HepG2 (cell line): Measurements from ENCODE around the gene METAP2. TPM values are rescaled to one million over a fixed set of nuclear protein-coding genes. Genes with fewer than 3 reads are reported as not detected.

Experiments
- ATAC-seq: fragments of 200-7000 bp; cut with Tn5 transposase; 3 replicates; pipeline ENCODE4 v1.9.1; 2020; ENCODE audit warnings: mild to moderate bottlenecking, moderate library complexity
- BruUV-seq: library from RNA; stranded (reverse); fragments of 400-500 nt; replicated peaks from 2 replicates; lab custom pipeline; 2021; lab: Mats Ljungman, UMichigan
- CTCF ChIA-PET: fragments of 300-600 bp; formaldehyde crosslinking; extraction: SDS; loops from one replicate; lab custom pipeline; 2021; ENCODE audit warnings: low total read pairs, inconsistent platforms, low intra/inter-chr PET ratio; lab: Yijun Ruan, JAX
- POLR2A ChIA-PET: fragments of 350-600 bp; sonication (Branson Sonifier 250); formaldehyde crosslinking; loops from one replicate; lab custom pipeline; 2020; ENCODE audit warnings: antibody characterized with exemption, inconsistent platforms; lab: Yijun Ruan, JAX
- DNase-seq: peaks from one replicate; pipeline ENCODE4 v3.0.0-alpha.2; 2015; ENCODE audit warnings: low spot score
- FAIRE-seq: peaks from 3 replicates; lab custom pipeline; 2011; peaks lifted over from hg19 to GRCh38; lab: Jason Lieb, UNC
- H2AFZ ChIP-seq: one replicate; pipeline ENCODE4 v1.6.1; 2011; ENCODE audit warnings: low read length, inconsistent platforms
- H3K27ac ChIP-seq: fragments of 300-600 bp; 3 replicates; pipeline ENCODE4 v1.8.0; 2011; ENCODE audit warnings: mixed run types, mild to moderate bottlenecking, mixed read lengths, low read length, inconsistent platforms; ENCODE audit not compliant: insufficient read depth; ENCODE audit errors: extremely low read length
- H3K27me3 ChIP-seq, 2 experiments: fragments of 200-600 bp in 1 of 2; 2 replicates in 1 of 2; 3 replicates in 1 of 2; pipeline versions ENCODE4 v1.6.0 to v1.8.0; 2011; ENCODE audit warnings: low read length in 2 of 2, mild to moderate bottlenecking in 2 of 2, moderate library complexity in 2 of 2, inconsistent platforms in 1 of 2; ENCODE audit not compliant: insufficient read depth in 2 of 2, control insufficient read depth in 1 of 2
- H3K36me3 ChIP-seq, 2 experiments: fragments of 200-600 bp in 1 of 2; replicated peaks in 1 of 2; 2 replicates in 1 of 2; 3 replicates in 1 of 2; pipeline versions ENCODE4 v1.5.1 to v1.8.0; 2011; ENCODE audit warnings: low read length in 2 of 2, inconsistent platforms in 1 of 2; ENCODE audit not compliant: insufficient read depth in 2 of 2, control insufficient read depth in 1 of 2
- H3K4me1 ChIP-seq: 2 replicates; pipeline ENCODE4 v1.5.1; 2012; ENCODE audit warnings: low read length, inconsistent platforms; ENCODE audit not compliant: insufficient read depth
- H3K4me2 ChIP-seq: 2 replicates; pipeline ENCODE4 v1.6.0; 2011; ENCODE audit warnings: low read depth, low read length, inconsistent platforms
- H3K4me3 ChIP-seq, 3 experiments: fragments of 200-600 bp in 1 of 3; sonication (generic), shearing (Covaris generic) in 1 of 3; replicated peaks in 1 of 3; 2 replicates each; pipeline ENCODE4 v1.5.1; 2011 to 2016; ENCODE audit warnings: low read length in 3 of 3, inconsistent platforms in 2 of 3, low read depth in 2 of 3, mild to moderate bottlenecking in 2 of 3, control low read depth in 1 of 3, mixed read lengths in 1 of 3; ENCODE audit not compliant: insufficient read depth in 1 of 3
- H3K79me2 ChIP-seq: one replicate; pipeline ENCODE4 v1.6.1; 2011; ENCODE audit warnings: low read length, inconsistent platforms; ENCODE audit not compliant: insufficient read depth
- H3K9ac ChIP-seq: 2 replicates; pipeline ENCODE4 v1.6.0; 2011; ENCODE audit warnings: mild to moderate bottlenecking, low read depth, low read length, inconsistent platforms; ENCODE audit not compliant: insufficient read depth
- H3K9me3 ChIP-seq: 2 replicates; pipeline ENCODE4 v1.5.1; 2012; ENCODE audit warnings: mild to moderate bottlenecking, low read length
- H4K20me1 ChIP-seq: 2 replicates; pipeline ENCODE4 v1.6.0; 2011; ENCODE audit warnings: inconsistent platforms, mild to moderate bottlenecking, low read length, moderate library complexity; ENCODE audit not compliant: insufficient read depth
- ADNP ChIP-seq: sonication (generic); formaldehyde crosslinking; IDR thresholded peaks from 2 replicates; pipeline ENCODE4 v1.4.0; 2020; ENCODE audit warnings: missing genetic modification reagents
- CBX5 ChIP-seq: sonication (generic); formaldehyde crosslinking; IDR thresholded peaks from 2 replicates; pipeline ENCODE4 v1.4.0; 2020; ENCODE audit warnings: missing genetic modification reagents, borderline replicate concordance
- DMTF1 ChIP-seq: sonication (generic); formaldehyde crosslinking; IDR thresholded peaks from 2 replicates; pipeline ENCODE4 v1.4.0; 2020; ENCODE audit warnings: mild to moderate bottlenecking, missing genetic modification reagents
- ESRRA ChIP-seq: sonication (generic); formaldehyde crosslinking; IDR thresholded peaks from 2 replicates; pipeline ENCODE4 v1.5.1; 2020; ENCODE audit warnings: mild to moderate bottlenecking, low read depth, missing genetic modification reagents
- JUN ChIP-seq: sonication (generic); formaldehyde crosslinking; IDR thresholded peaks from 2 replicates; pipeline ENCODE4 v1.4.0; 2020; ENCODE audit warnings: mild to moderate bottlenecking, missing genetic modification reagents
- MAFG ChIP-seq: sonication (generic); formaldehyde crosslinking; IDR thresholded peaks from 2 replicates; pipeline ENCODE4 v1.5.1; 2020; ENCODE audit warnings: mild to moderate bottlenecking, missing genetic modification reagents
- MLLT10 ChIP-seq: sonication (generic); formaldehyde crosslinking; IDR thresholded peaks from 2 replicates; pipeline ENCODE4 v1.4.0; 2020; ENCODE audit warnings: missing genetic modification reagents
- NFKB2 ChIP-seq: sonication (generic); formaldehyde crosslinking; IDR thresholded peaks from 2 replicates; pipeline ENCODE4 v1.4.0; 2020; ENCODE audit warnings: missing genetic modification reagents, borderline replicate concordance
- PRDM15 ChIP-seq: sonication (generic); formaldehyde crosslinking; IDR thresholded peaks from 2 replicates; pipeline ENCODE4 v1.4.0; 2020; ENCODE audit warnings: missing genetic modification reagents
- TSC22D2 ChIP-seq: sonication (generic); formaldehyde crosslinking; IDR thresholded peaks from 2 replicates; pipeline ENCODE4 v1.5.1; 2020; ENCODE audit warnings: missing genetic modification reagents, mild to moderate bottlenecking, borderline replicate concordance
- ZFP36L2 ChIP-seq: sonication (generic); formaldehyde crosslinking; IDR thresholded peaks from 2 replicates; pipeline ENCODE4 v1.4.0; 2020; ENCODE audit warnings: missing genetic modification reagents
- ZNF737 ChIP-seq: sonication (generic); formaldehyde crosslinking; IDR thresholded peaks from 2 replicates; pipeline ENCODE4 v1.5.0; 2020; ENCODE audit warnings: missing genetic modification reagents, mild to moderate bottlenecking, borderline replicate concordance
- WGBS: methylation state at CpG from one replicate; pipeline ENCODE4 v1.1.6; 2017; ENCODE audit warnings: low lambda C conversion rate; 5-methylcytosine and 5-hydroxymethylcytosine counted together
- in situ Hi-C: cut with HindIII; loops from 2 replicates; pipeline ENCODE4 v1.10.0; 2017; ENCODE audit warnings: low pct_unique_long_range_greater_than_20kb; ENCODE audit not compliant: extremely low pct_ligation_motif_present
- intact Hi-C: fragments of 100-400 bp; cut with micrococcal nuclease; formaldehyde crosslinking; loops from one replicate; pipeline ENCODE4 v1.10.0; 2022; ENCODE audit not compliant: unreplicated experiment
- polyA plus RNA-seq, 8 experiments: library from polyadenylated mRNA; depleted of rRNA in 3 of 8; stranded (reverse) in 7 of 8; unstranded in 1 of 8; fragments of >200 nt; fragmentation: Illumina TruSeq in 4 of 8; extraction: Trizol in 4 of 8; gene quantifications; 2 replicates each; pipeline versions ENCODE4 v1.2.1 to v1.2.3, GENCODE V29; 2011 to 2016; ENCODE audit warnings: low read depth in 4 of 8, missing spikeins in 1 of 8, mixed read lengths in 1 of 8; ENCODE audit not compliant: insufficient read depth in 1 of 8
- total RNA-seq, 5 experiments: library from RNA; depleted of rRNA; stranded (reverse); fragments of >200 nt; fragmentation: Illumina TruSeq; extraction: Trizol; gene quantifications; 2 replicates each; pipeline ENCODE4 v1.2.3, GENCODE V29; 2016; ENCODE audit warnings: low read depth in 1 of 5
- TF ChIP-seq, protein P1 (sequence below): sonication (generic); formaldehyde crosslinking; IDR thresholded peaks from 2 replicates; pipeline ENCODE4 v1.4.0; 2020; ENCODE audit warnings: missing genetic modification reagents

Gene METAP2
- total and polyA plus RNA-seq, 2 of the 13 experiments (the other 11 are each of a cell fraction or from before 2014, with no cell fraction given), result 67.8 to 131 TPM

DNA sequence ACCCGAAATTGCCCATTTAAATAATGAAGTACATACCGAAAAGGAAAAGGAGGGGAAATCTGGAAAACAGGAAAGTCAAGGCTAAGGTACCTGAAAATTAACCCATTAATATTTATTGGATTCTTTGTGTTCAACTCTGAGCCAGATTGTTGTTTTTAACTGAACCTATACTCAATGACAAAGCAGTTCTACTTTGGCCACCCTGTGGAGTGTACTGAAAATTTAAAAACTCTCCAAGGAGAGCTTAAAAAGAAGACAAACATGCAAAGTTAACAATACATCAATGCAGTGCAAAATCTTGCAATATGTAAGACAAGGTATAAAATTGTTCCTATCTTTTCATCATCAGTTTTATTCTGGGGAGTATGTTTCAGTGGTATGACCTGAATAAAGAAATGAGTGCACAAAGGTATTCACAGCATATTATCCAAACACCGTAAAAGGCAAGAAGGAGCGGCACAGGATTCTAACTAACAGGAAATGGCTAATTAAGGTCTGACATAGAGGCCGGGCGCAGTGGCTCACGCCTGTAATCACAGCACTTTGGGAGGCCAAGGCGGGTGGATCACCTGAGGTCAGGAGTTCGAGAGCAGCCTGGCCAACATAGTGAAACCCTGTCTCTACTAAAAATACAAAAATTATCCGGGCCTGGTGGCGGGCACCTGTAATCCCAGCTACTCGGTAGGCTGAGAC lies 75.6 kb downstream of the METAP2 start (continued):
- TF ChIP-seq DMTF1 (CRISPR knock-in tag) (no peak), ZNF737 (CRISPR knock-in tag) (no peak), CBX5 (CRISPR knock-in tag) (no peak)
- TF ChIP-seq, all 625 proteins: peak for 0

GRCh38 chr12:95551305-95551704 lies 77.4 kb downstream of the METAP2 start, which contains the start of gene USP44:
Gene USP44 (minus strand): TSS chr12:95551476. CDS start chr12:95534256, 17,220 bp downstream.
- Histone ChIP-seq H3K9me3 (peaks cover 4% of the 10 kb centered on the region), H2AFZ (no peak within 1 kb of the TSS), H3K27me3 (peaks cover 0 to 31% of the 10 kb centered on the region in 2 experiments; a peak in 2 of 5 replicates), H3K79me2 (no peaks in the 10 kb centered on the region), H3K4me1 (no peaks in the 10 kb centered on the region; the same call in 1 of the 2 replicates), H4K20me1 (no peaks in the 10 kb centered on the region), H3K4me2 (no peak within 1 kb of the TSS), H3K9ac (no peak within 1 kb of the TSS), H3K36me3 (no peaks in the 10 kb centered on the region), H3K4me3 (no peak within 1 kb of the TSS), H3K27ac (no peak within 1 kb of the TSS)
- DNase-seq (no peak), FAIRE-seq (no peak), ATAC-seq (0 out of 3 replicates have a peak, but pooled peaks have one; percentile 28)
- BruUV-seq, result no TSS peak
- WGBS, result 20% methylated on average over 8 of the region's 9 CpGs
- POLR2A ChIA-PET, result no interaction called here
- in situ Hi-C loops, result no loop called here
- CTCF ChIA-PET, result no interaction called here
- intact Hi-C loops, result no loop called here
- TF ChIP-seq JUN, result no peak
- TF ChIP-seq PRDM15 (CRISPR knock-in tag), result no peak
- no peak for TF ChIP-seq NFKB2 (CRISPR knock-in tag)
- no peak for TF ChIP-seq MLLT10 (CRISPR knock-in tag)
- TF ChIP-seq TSC22D2 (CRISPR knock-in tag), result no peak
- TF ChIP-seq MAFG (CRISPR knock-in tag), result no peak
- no peak for TF ChIP-seq ESRRA
- TF ChIP-seq, protein P1, sequence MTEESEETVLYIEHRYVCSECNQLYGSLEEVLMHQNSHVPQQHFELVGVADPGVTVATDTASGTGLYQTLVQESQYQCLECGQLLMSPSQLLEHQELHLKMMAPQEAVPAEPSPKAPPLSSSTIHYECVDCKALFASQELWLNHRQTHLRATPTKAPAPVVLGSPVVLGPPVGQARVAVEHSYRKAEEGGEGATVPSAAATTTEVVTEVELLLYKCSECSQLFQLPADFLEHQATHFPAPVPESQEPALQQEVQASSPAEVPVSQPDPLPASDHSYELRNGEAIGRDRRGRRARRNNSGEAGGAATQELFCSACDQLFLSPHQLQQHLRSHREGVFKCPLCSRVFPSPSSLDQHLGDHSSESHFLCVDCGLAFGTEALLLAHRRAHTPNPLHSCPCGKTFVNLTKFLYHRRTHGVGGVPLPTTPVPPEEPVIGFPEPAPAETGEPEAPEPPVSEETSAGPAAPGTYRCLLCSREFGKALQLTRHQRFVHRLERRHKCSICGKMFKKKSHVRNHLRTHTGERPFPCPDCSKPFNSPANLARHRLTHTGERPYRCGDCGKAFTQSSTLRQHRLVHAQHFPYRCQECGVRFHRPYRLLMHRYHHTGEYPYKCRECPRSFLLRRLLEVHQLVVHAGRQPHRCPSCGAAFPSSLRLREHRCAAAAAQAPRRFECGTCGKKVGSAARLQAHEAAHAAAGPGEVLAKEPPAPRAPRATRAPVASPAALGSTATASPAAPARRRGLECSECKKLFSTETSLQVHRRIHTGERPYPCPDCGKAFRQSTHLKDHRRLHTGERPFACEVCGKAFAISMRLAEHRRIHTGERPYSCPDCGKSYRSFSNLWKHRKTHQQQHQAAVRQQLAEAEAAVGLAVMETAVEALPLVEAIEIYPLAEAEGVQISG (CRISPR knock-in tag), result no peak
- no peak for TF ChIP-seq ADNP (CRISPR knock-in tag)
- TF ChIP-seq ZFP36L2 (CRISPR knock-in tag), result no peak
